Muscle of arm (tissue), 12 donors: ENCODE results near the gene ZNF786. TPM values are rescaled to one million over a fixed set of nuclear protein-coding genes. Genes with fewer than 3 reads are reported as not detected.
"Not testable (repeated sequence)": the region's sequence is repeated elsewhere in the genome, so short reads cannot be mapped to it uniquely, and the experiment has no call there.

ENCODE experiments used
- DNase-seq: peaks from one replicate; pipeline ENCODE4 v3.0.0-alpha.2; 2013
- polyA plus RNA-seq, 12 donors: library from polyadenylated mRNA; unstranded; fragments of 120-200 nt; gene quantifications; one replicate each; pipeline ENCODE4 v1.2.1, GENCODE V29; 2013; ENCODE audit not compliant: insufficient read length in 12 of 12

Gene ZNF786
- polyA plus RNA-seq, 12 donors: 3.2 to 6.8 (median 4.4) TPM; not detected in 2

DNA sequence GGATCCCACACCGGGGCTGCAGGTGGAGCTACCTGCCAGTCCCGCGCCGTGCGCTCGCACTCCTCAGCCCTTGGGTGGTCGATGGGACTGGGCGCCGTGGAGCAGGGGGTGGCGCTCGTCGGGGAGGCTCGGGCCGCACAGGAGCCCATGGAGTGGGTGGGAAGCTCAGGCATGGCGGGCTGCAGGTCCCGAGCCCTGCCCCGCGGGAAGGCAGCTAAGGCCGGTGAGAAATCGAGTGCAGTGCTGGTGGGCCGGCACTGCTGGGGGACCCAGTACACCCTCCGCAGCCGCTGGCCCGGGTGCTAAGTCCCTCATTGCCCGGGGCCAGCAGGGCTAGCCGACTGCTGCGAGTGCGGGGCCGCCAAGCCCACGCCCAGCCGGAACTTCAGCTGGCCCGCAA is 51.9 kb downstream of the ZNF786 start:
- DNase-seq: not testable (repeated sequence)

- DNase-seq: no peak
Observed at GRCh38 chr7:149036676-149037075, 53.8 kb downstream of the ZNF786 start.

GRCh38 chr7:149031353-149031910 is 59.1 kb downstream of the ZNF786 start:
- DNase-seq: no peak

GRCh38 chr7:149030439-149030838 is 60.1 kb downstream of the ZNF786 start:
- DNase-seq: not testable (repeated sequence)

DNA sequence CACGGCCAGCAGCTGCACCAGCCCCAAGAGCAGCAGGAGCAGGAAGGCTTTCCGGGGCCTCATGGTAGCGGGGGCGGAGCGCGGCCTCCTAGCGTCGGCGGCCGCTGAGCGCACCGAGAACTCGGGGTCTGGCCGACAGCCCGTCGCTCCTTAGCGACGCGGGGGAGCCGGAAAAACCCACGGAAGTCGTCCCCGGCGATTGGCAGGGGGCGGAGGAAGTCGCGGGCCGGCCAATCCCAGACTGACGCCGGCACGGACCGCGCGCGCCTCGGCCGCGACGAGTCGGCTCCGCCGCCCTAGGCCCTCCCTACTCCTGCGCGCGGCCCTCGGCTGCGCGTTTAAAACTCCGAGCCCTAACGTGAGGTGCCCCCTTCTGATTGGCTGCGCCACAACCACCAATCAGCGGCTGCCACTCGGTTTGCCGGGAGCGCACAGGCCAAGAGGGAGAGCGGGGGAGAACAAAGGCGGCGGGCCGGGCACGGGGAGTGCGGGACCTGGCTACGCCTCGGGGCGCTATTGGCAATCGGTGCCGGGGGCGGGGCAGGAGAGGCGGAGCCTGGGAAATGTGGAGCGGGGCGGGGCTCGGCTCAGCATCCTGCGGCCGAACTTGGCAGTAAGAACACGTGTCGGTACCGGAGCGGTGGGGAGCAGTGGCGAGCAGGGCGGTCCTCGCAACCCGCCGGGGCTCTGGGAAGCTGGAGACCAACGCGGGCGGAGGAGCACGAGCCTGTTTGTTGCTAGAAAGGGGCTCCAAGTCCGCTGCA is 62.0 kb downstream of the ZNF786 start, which contains the start of gene PDIA4:
PDIA4 (minus strand) TSS at position 160 of the 764 bp plus-strand sequence; CDS start at position 63, 97 bp downstream.
- DNase-seq: peak; percentile 98

DNA sequence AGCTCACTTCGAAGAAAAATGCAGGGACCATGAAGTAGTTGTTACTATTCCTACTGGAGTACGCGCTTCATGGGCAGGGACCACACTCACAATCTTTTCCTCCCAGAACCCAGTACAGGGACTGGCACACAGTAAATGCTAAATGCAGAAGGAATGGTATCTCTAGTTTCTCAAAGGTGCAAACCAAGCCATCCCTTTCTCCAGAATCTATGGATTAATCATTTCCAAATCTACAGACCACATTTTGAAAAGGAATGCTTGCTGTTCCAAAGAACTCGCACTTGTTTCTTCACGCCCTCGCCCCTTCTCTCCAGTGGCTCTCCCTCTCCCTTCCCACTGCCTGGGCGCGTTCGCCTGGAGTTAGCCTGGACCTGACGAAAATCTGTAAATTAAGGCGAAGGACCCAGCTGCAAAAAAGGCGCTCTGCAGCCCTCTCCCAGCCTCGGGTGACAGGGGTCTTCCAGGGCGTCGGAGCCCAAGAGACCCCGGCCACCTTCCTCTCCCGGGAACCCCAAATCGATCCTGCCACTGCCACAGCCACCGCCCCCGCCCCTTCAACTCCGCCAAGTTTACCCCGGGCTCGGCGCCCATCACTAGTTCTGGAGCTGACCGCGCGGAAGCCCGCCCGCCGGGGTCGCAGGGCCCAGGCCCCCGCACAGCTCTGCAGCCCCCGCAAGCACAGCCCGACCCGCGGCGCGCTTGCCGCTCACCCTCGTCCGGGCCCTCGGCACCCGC is 62.7 kb downstream of the ZNF786 start:
- DNase-seq: no peak

- DNase-seq: no peak
Observed at GRCh38 chr7:149027055-149027454, 63.5 kb downstream of the ZNF786 start.

GRCh38 chr7:149023662-149024061 is 66.9 kb downstream of the ZNF786 start:
- DNase-seq: no peak

DNA sequence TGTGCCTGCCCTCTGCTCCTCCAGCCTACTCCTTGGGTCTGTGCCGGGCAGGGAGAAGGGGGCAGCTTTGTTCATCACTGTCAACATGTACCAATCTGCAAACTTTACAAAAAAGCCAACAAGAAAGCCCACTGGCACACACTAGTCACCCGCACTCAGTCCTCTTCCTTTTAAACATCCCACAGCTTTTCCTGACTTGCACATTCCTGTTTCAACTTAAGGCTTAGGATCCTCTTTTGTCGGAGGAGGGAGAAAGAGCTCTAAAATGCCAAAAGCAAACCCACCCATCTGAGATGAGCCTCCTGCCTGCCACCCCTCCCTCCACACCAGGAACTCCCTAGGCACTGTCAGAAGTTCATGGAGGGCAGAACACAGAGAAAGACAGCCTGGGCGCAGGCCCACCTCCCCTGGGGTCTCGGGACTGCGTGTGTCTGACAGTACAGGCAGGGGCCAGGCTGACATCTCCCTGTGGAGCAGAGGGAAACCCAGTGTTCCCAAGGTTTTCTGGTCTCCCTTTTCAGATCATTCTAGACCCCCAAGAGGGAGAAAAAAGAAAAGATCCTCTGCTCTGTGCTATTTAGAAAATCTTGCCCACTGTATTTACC is 67.7 kb downstream of the ZNF786 start:
- no peak for DNase-seq

DNA sequence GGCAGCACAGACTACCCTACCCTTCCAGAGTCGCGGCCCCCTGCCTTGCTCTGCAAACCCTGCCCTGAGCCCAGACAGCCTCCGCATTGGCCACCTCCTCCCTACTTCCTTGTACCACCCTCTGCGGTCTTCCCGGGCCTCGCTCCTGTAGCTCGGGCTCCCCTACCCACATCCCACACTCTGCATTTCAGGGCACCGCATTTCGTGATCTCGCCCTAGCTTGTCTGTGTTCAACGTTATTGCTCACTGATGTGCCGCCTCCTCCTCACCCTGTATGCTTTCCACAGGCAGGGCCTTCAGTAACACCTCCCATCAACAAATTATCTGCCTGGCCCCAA is 68.8 kb downstream of the ZNF786 start:
- DNase-seq: no peak

GRCh38 chr7:149020483-149020882 is 70.0 kb downstream of the ZNF786 start:
- no peak for DNase-seq

Other genes with a start within 250 kb of the ZNF786 start
- gene EZH2, start 206.4 kb downstream of the ZNF786 start, polyA plus RNA-seq: 10 to 100 TPM in 11 of 12 donors, not detected in 1; 15.3 to 44.6 (median 26.0) TPM
- gene PDIA4, start 62.2 kb downstream of the ZNF786 start, polyA plus RNA-seq: 10 to 100 TPM in 11 of 12 donors, not detected in 1; 56.5 to 91.6 (median 73.8) TPM
- gene ZNF425, start 35.6 kb upstream of the ZNF786 start, polyA plus RNA-seq: 1 to 10 TPM in 11 of 12 donors, not detected in 1; 3.7 to 5.7 (median 4.1) TPM
- 10 to 100 TPM in 2 of 12 donors, 1 to 10 TPM in 9, not detected in 1; 4.0 to 12.9 (median 9.1) TPM for gene ZNF398, start 56.7 kb upstream of the ZNF786 start, polyA plus RNA-seq
- gene ZNF282, start 104.8 kb upstream of the ZNF786 start, polyA plus RNA-seq: 10 to 100 TPM in 11 of 12 donors, not detected in 1; 13.7 to 22.1 (median 18.9) TPM
- 10 to 100 TPM in 4 of 12 donors, 1 to 10 TPM in 7, not detected in 1; 7.4 to 11.3 (median 9.3) TPM for gene ZNF212, start 148.9 kb upstream of the ZNF786 start, polyA plus RNA-seq
- gene ZNF783, start 171.5 kb upstream of the ZNF786 start, polyA plus RNA-seq: 10 to 100 TPM in 10 of 12 donors, 1 to 10 TPM in 1, not detected in 1; 9.3 to 28.5 (median 11.9) TPM